Eye (tissue), 1 donor: ENCODE data around the gene CD33.
"Not testable (repeated sequence)": the region's sequence is repeated elsewhere in the genome, so short reads cannot be mapped to it uniquely, and the experiment has no call there.

Source experiments
- DNase-seq: peaks from one replicate; pipeline ENCODE4 v3.0.0-alpha.2; 2015

Gene CD33

DNA sequence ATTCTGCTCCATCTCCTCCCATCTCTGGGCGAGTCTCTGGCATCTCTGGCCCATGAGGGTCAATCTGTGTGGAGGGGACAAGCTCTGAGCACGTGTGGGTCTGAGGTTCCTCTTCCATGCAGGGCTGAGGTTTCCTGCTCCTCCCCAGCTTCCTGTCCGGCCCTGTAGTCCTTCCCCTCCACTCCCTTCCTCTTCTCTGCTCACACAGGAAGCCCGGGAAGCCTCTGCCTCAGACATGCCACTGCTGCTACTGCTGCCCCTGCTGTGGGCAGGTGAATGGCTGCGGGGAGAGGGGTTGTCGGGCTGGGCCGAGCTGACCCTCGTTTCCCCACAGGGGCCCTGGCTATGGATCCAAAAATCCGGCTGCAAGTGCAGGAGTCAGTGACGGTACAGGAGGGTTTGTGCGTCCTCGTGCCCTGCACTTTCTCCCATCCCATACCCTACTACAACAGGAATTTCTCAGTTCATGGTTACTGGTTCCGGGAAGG is 14.0 kb upstream of the CD33 start:
- DNase-seq = not testable (repeated sequence)

DNA sequence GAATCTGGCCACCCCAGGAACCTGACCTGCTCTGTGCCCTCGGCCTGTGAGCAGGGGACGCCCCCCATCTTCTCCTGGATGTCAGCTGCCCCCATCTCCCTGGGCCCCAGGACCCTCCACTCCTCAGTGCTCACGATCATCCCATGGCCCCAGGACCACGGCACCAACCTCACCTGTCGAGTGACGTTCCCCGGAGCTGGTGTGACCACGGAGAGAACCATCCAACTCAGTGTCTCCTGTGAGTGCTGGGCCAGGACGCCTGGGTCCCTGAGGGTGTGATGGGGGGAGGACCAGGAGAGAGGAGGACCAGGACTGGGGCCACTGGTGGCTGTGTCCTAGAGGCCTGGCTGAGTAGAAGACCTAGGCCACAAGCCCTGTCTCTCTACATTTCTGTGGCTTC is 13.0 kb upstream of the CD33 start:
- DNase-seq = no peak

DNA sequence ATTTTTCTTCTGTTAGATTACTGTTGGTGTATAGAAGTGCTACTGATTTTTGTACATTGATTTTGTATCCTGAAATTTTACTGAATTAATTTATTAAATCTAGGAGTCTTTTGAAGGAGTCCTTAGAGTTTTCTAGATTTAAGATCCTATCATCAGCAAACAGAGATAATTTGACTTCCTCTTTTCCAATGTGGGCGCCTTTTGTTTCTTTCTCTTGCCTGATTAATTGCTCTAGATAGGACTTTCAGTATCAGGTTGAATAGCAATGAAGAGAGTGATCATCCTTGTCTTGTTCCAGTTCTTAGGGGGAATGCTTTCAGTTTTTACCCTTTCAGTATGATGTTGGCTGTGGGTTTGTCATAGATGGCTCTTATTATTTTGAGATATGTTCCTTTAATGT is 5.6 kb upstream of the CD33 start:
- DNase-seq = no peak

DNA sequence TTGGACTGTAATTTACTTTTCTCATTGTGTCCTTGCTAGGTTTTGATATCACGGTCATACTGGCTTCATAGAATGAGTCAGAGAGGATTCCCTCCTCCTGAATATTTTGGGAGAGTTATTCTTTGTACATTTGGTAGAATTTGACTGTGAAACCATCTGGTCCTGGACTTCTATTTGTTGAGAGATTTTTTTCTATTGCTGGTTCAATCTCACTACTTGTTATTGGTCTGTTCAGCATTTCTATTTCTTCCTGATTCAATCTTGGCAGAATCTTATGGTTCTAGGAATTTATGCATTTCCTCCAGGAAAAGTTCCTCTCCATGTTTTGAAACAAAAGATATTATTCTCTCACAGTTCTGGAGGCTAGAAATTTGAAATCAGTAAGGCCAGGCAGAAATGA is 4.9 kb upstream of the CD33 start:
- no peak for DNase-seq

DNA sequence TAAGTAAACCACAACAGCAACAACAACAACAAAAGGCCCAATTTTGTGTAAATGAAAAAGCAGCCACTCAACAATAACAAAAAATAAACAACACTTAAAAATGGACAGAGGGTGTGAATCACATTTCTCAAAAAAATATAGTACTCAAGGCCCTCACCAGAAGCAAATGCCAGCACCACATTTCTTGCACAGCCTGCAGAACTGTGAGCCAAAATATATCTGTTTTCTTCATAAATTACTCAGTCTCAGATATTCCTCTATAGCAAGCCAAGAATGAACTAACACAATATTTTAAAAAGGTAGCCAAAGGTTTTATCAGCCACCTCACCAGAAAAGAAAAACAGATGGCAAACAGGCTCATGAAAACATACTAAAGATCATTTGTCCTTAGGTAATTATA is 3.9 kb upstream of the CD33 start:
- DNase-seq = no peak

DNA sequence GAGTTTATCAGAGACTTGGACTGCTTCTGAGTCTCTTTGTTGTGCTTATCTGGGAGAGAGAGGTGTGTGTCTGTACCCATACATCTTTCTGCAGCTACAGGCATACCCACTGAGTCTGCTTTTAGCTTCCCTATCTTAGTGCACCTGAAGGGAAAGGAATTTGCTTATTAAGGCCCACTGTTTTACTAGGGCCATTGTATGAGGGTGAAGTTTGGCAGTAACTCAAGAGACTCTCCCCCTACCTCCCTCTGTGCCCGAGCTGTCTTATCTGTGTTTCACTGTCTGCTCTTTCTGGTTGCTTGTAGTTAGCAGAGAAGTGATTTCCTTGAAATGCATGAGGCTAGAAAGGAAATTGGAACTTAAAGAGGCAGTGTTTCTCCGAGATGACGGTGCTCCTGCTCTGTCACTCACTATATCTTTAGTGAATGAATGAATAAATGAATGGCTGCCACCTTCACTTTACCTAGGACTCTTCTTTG is 678 bp upstream of the CD33 start:
- no peak for DNase-seq

DNA sequence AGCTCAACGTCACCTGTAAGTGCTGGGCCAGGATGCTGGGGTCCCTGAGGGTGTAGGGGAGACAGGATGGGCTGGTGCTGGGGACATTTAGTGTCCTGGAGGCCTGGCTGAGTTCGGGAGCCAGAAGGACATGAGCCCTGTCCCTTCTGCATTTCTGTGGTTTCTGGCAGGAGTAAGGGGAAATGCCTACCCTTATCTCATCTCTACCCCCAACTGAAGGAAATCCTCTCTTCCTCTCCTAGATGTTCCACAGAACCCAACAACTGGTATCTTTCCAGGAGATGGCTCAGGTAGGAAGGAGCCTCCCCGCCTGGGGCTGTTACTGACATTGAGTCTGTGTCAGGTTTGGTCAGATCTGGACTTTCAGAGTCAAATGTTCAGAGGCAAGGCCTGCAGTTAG is 1.2 kb downstream of the CD33 start:
- no peak for DNase-seq

DNA sequence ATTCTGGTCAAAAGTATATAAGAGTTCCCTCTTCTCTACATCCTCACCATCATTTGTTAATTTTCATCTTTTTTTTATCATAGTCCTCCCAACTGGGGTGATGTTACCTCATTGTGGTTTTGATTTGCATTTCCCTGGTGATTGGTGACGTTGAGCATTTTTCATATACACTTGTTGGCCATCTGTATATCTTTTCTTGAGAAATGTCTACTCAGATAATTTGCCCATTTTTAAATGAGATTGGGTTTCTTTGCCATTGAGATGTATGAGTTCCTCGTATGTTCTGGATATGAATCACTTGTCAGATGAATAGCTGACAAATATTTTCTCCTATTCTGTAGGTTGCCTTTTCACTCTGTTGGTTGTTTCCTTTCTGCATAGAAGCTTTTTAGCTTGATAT is 2.4 kb downstream of the CD33 start:
- DNase-seq = no peak

DNA sequence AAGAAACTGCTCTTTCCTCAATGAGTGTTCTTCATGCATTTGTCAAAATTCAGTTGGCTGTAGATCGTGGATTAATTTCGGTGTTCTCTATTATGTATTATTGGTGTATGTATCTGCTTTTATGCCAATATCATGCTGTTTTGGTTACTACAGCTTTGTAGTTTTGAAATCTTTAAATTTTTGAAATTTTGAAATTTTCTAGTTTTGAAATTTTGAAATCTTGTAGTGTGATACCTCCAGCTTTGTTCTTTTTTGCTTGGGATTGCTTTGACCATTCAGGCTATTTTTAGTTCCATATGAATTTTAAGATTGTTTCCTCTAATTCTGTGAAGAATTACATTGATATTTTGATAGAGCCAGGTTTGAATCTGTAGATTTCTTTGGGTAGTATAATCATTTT is 3.1 kb downstream of the CD33 start:
- no peak for DNase-seq

DNA sequence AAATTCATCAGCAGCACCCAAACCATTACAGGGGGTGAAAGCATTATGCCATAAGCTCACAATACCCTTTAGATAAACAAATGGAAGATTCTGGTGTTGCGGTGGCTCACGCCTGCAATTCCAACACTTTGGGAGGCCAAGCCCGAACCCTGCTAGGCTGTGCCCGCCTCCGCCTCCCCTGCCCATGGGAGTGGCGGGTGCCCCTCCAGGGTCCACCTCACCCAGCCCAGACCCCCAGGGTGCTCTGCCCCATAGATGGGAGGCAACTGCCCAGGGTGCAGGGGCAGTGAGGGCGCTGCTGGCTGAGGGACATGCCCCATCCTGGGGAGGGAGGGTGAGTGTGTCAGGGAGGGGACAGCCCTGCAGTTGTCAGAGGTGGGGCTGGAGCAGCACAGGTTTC is 16.0 kb downstream of the CD33 start:
- no peak for DNase-seq

DNA sequence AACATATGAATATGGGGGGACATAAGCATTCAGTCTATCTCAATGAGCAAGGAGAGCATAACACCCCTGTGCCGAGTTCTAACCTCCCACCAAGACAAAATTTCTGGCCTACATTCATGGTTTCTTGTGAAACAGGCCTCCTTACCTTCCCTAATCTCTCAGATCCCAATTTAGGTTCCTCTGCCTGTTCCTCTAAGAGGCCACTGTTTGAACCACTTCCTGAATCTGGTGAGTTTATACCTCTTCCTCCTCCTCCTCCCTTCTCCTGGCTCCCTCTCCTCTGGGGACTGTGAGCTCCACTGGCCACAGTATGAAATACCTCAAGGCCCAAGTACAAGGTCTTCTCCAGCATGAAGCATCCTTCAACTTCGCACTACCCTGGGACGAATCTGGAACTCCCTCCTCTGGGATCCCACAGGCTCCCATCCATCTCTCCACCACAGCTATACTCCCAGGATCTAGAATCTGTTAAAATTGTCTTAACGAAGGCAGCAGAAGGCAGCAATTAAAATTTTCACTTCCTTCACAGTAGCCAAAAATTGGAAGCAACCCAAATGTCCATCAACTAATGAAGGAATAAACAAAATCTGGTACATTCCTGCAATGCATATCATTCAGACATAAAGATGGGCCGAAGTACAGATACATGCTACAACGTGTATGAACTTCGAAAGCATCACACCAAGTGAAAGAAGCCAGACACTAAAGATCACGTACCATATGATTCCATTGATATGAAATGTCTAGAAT is 18.2 kb downstream of the CD33 start:
- DNase-seq = no peak

DNA sequence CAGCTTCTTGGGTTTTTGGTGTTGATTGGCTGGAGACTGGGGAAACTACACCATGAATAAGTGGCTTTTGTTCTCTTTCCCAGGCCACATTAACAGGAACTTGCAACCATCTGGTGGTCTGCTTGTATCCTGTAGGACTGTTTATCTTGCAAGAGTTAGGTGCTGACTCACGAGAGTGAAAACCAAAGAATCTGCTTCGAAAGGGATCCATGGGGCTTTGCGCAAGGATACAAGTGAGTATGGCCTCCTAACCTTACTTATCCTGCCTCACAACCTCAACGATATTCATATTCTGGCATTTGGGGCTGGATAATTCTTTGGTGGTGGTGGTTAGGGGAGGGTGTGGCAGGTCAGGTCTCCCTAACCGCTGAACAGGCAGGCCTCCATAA is 21.3 kb downstream of the CD33 start:
- no peak for DNase-seq

DNA sequence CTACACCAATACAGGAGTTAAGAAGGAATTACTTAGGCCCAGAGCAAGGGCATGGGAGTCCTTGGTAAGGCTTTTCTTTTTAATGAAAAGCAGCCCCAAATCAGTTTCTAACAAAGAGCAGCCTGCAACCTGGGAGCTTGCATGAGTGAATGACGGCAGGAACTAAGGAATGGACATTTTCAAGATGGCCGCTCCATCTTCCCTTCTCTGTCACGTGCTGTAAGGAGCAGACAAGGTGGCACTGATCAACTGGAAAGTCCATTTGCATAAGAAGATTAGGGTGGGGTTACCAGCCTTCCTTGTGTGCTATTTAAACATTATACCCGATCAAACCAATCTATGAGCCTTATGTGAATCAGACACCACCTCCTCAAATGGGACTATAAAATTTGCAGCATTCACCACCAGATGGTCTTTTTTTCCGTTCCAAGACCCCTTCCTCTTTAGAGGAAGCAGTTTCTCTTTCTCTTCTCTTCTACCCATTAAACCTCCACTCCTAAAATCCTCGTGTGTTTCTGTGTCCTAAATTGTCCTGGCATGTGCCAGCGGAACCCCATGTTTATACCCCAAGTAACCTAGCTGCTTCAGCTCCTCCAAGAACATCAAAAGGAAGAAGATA is 23.2 kb downstream of the CD33 start:
- DNase-seq = no peak

DNA sequence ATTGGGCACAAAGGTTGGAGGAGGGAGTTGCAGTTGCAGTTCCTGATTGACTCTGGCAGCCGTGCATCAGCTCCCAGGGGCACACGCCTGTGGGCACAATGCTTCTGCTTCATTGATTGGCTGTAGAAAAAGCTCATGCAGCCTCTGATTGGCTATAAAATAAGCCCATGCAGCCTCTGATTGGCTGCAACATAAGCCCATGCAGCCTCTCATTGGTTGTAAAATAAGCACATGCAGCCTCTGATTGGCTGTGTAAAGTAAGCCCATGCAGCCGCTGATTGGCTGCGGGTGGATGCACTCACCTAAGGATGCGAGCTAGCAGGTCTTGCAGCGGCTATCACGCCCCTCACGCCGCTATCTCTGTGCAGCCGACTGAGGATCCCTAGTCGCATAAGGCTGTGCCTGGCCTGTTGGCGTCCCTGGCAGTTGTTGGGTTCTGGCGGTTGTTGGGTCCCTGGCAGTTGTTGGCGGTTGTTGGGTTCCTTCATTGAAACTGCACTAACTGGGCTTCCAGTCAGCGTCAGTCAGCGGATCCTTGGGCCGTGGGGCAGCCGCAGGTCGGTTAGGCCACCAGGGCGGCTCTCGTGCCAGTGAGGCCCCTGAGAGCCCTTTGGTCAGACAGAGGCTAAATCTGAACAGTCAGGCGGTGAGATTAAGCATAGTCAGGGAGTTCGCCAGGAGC is 26.0 kb downstream of the CD33 start, which contains the start of gene SIGLECL1:
TSS of gene SIGLECL1 (plus strand) at position 295 of the 682 bp plus-strand sequence. CDS start 12,993 bp downstream, outside the sequence.
- DNase-seq = no peak

DNA sequence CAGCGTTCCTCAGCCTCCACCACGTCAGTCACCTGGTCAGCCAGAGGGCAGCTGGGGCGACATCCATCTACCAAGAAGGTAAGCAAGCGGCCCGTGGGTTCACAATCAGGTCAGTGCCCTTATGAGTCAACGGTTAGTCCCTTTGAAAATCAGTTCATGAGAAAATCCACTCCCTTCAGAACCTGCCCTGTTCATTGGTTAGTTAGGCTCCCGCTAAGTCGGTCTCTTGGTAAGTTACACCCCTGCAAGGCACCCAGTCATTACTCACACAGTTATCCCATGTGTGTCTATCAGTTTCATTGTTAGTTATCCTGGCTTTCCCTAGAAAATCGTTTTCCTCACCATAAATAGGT is 26.6 kb downstream of the CD33 start:
- no peak for DNase-seq

DNA sequence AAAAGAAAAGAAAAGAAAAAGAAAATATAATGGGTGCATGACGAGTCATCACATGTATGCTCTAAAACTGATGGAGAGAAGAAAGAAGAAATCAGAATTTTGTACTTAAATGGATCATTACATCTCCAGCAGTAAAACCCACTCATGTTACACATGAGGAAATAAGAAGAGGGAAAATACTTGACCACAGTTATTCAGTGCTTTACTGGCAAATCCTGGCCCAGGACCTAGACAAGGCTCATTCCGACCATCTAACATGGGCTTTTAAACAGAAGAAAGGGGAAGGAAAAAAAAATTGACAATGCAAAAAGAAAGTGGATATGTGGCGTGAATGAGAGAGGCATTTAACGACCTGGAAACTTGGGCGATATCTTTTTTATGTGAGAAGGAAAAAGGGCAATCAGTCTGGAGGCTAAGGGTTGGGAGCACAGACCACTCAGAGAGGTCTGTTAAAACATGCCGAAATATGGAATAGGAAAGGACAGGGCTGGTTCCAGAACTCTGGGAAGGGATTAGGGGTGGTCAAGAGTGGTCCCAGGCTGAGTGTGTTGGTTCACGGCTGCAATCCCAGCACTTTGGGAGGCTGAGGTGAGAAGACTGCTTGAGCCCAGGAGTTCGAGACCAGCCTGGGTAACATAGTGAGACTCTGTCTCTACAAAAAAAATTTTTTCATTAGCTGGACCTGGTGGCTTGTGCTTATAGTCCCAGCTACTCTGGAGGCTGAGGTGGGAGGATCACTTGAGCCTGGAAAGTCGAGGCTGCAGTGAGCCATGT is 27.6 kb downstream of the CD33 start:
- DNase-seq = no peak

DNA sequence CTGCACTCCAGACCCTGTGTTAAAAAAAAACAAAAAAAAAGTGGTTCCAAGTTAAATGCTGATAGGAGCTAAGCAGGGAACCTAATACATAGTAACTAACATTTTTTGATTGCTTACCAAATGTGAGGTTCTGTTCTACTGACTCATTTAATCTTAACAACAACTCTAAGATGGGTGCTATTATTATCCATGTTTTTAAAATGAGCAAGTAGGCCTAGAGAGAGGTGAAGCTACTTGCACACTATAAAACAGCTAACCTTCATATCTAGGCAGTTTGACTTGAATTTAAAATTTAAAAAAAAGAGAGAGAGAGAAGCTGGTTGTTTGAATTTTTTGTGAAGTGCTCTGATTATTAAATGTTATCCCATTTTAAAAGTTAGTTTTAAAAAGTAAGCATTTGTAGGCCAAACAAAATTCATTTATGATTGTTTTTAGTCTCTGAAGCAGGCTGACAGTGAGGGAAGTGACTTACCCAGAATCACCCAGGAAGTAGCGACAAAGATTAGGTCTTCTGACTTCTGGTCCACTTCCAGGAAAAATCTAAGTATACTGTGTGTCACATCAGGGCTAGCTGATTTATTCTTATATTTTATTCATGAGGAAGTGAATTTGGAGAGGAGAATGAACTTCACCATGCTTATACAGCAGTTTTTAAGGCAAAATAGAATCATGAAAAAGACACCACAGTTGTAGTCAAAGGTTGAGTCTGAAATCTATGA is 28.4 kb downstream of the CD33 start:
- DNase-seq = no peak

DNA sequence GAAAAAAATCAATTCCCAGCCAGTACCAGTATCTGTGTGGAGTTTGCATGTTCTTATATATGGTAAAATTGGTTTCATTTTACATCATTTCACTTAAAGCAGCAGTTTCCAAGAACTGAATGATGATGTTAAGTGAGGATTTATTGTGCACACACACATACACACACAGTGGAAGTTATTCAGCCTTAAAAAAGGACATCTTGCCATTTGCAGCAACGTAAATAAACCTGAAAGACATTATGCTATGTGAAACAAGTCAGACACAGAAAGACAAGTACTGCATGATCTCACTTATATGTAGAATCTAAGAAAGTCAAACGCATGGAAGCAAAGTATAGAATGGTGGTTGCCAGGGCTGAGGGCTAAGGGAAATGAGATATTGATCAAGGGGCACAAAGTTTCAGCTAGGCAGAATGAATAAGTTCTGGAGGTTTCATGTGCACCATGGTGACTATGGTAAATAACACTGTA is 31.3 kb downstream of the CD33 start:
- no peak for DNase-seq

DNA sequence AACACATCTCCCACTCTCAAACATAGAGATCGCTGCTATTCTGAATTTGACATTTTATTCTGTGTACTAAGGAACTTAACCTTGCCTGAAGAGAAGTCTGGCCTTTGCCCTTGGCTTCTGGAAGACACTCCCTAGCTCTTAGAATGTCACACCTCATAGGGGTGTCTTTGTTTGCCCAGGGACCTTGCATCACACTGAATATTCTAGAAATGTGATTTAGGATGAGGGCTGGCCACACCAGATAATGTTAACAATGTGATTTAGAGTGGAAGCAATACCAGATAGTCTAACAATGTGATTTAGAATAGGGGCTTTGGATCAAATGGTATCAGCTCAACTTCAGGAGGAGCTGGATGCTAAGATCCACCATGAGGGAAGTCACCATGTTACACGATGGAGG is 32.6 kb downstream of the CD33 start:
- no peak for DNase-seq

DNA sequence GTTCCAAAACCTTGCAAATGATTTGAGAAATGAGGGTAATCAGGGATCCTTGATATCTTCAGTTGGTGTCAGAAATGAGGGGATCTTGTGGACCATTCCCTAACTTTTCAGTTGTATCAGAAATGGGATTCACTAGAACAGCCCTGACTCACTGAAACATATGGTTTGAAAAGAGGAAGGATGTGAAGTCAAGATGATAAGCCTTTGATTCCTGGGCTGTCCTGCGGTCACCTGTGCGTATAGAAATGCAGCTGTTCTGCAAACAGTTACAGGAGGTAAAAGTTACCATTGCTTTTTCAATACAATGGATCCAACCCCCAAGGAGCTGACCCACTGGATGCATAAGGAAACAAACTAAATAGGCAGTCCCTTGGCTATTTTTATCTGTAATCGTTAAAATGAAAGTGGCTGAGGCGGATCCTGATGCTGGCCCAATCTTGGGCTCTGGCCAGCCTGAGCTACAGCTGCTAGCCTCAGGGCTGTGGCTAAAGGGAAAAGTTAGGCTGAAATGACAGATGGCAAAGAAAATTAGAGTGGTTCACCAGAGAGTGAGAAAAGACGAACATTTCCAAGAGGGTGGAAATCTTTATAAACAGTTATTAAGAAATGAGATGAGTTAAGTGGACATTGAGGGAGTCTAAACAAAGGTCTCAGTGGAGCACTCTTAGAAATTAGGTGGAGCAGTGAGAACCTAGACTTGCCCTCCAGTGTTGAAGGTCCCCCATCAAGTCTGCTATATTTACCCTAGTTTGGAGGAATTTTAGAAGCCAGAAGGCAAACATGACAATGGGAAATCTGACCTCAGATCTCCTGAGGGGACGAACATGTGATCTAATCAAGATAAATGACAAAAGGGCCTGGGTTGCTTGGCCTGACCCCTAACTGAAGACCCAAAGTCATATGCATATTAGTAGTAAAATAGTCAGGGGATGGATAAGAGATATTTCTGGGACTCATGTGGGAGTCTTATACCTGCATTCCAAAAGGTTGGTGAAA is 33.6 kb downstream of the CD33 start:
- DNase-seq = no peak
